Endothelial cell of umbilical vein (primary cell): ENCODE data around the gene CDC42. TPM values are rescaled to one million over a fixed set of nuclear protein-coding genes. Genes with fewer than 3 reads are reported as not detected.

Experiments
- BruUV-seq: library from RNA; stranded (reverse); fragments of 400-500 nt; replicated peaks from 2 replicates; lab custom pipeline; 2021; lab: Mats Ljungman, UMichigan
- CTCF ChIA-PET: fragments of 300-600, 350-600 bp; sonication (Branson Sonifier 250); formaldehyde crosslinking; loops from one replicate; lab custom pipeline; 2021; ENCODE audit warnings: antibody characterized with exemption, inconsistent platforms; lab: Charles Lee
- POLR2A ChIA-PET: fragments of 300-600, 350-600 bp; sonication (Branson Sonifier 250); formaldehyde crosslinking; loops from one replicate; lab custom pipeline; 2021; ENCODE audit warnings: antibody characterized with exemption, inconsistent platforms; lab: Charles Lee
- DNase-seq: peaks from one replicate; pipeline ENCODE4 v3.0.0-alpha.2; 2011; ENCODE audit warnings: low read depth, low spot score
- FAIRE-seq: peaks from 2 replicates; lab custom pipeline; 2011; peaks lifted over from hg19 to GRCh38; lab: Jason Lieb, UNC
- H2AFZ ChIP-seq: 2 replicates; pipeline ENCODE4 v1.6.0; 2012; ENCODE audit warnings: low read depth, low read length, control low read depth, inconsistent platforms
- H3K27ac ChIP-seq: 2 replicates; pipeline ENCODE4 v1.5.1; 2011; ENCODE audit warnings: low read depth, mild to moderate bottlenecking, control low read depth, low read length, moderate library complexity; ENCODE audit not compliant: insufficient read depth
- H3K27me3 ChIP-seq, 2 experiments: 2 replicates each; pipeline versions ENCODE4 v1.6.0 to v1.6.1; 2011; ENCODE audit warnings: low read length in 2 of 2, mixed read lengths in 1 of 2; ENCODE audit not compliant: control insufficient read depth in 2 of 2, insufficient read depth in 2 of 2
- H3K36me3 ChIP-seq, 2 experiments: 2 replicates in 1 of 2; 3 replicates in 1 of 2; pipeline ENCODE4 v1.5.1; 2011; ENCODE audit warnings: low read length in 2 of 2, mild to moderate bottlenecking in 1 of 2, moderate library complexity in 1 of 2; ENCODE audit not compliant: control insufficient read depth in 2 of 2, insufficient read depth in 2 of 2; ENCODE audit errors: extremely low read depth in 1 of 2
- H3K4me1 ChIP-seq: 3 replicates; pipeline ENCODE4 v1.5.1; 2011; ENCODE audit warnings: mild to moderate bottlenecking, low read length; ENCODE audit not compliant: control insufficient read depth, insufficient read depth; ENCODE audit errors: extremely low read depth
- H3K4me2 ChIP-seq: 2 replicates; pipeline ENCODE4 v1.6.1; 2011; ENCODE audit warnings: low read length, control low read depth, mixed read lengths; ENCODE audit not compliant: insufficient read depth
- H3K4me3 ChIP-seq, 3 experiments: fragments of 200-600 bp in 1 of 3; sonication (generic), shearing (Covaris generic) in 1 of 3; replicated peaks in 1 of 3; 2 replicates each; pipeline ENCODE4 v1.5.1; 2011 to 2016; ENCODE audit warnings: control low read depth in 3 of 3, low read length in 3 of 3, mild to moderate bottlenecking in 2 of 3, inconsistent platforms in 1 of 3, low read depth in 1 of 3, moderate library complexity in 1 of 3; ENCODE audit not compliant: insufficient read depth in 1 of 3
- H3K79me2 ChIP-seq: 2 replicates; pipeline ENCODE4 v1.6.0; 2012; ENCODE audit warnings: low read length, inconsistent platforms; ENCODE audit not compliant: control insufficient read depth, insufficient read depth
- H3K9ac ChIP-seq: replicated peaks from 2 replicates; pipeline ENCODE3; 2011; ENCODE audit warnings: low read length, control low read depth; ENCODE audit not compliant: insufficient read depth; ENCODE audit errors: extremely low read depth
- H3K9me1 ChIP-seq: replicated peaks from 3 replicates; pipeline ENCODE4 v1.6.0; 2011; ENCODE audit warnings: mild to moderate bottlenecking, low read length; ENCODE audit not compliant: control insufficient read depth, insufficient read depth; ENCODE audit errors: extremely low read depth
- H3K9me3 ChIP-seq: replicated peaks from 2 replicates; pipeline ENCODE4 v1.5.1; 2012; ENCODE audit warnings: low read length, inconsistent platforms; ENCODE audit not compliant: control insufficient read depth, insufficient read depth
- H4K20me1 ChIP-seq: replicated peaks from 2 replicates; pipeline ENCODE3; 2011; ENCODE audit warnings: mild to moderate bottlenecking, low read length; ENCODE audit not compliant: control insufficient read depth, insufficient read depth; ENCODE audit errors: extremely low read depth
- CTCF ChIP-seq, 2 donors: IDR thresholded peaks; 1 replicate in 1 of 2; 2 replicates in 1 of 2; pipeline ENCODE4 v1.5.1; 2011; ENCODE audit warnings: low read length in 2 of 2, mild to moderate bottlenecking in 2 of 2, moderate library complexity in 2 of 2, control low read depth in 1 of 2, inconsistent platforms in 1 of 2, low read depth in 1 of 2; ENCODE audit not compliant: insufficient read depth in 1 of 2; ENCODE audit errors: extremely low read depth in 1 of 2
- EZH2 ChIP-seq: IDR thresholded peaks from 2 replicates; pipeline ENCODE4 v1.6.1; 2012; ENCODE audit warnings: borderline replicate concordance, low read depth, mild to moderate bottlenecking, moderate library complexity, low read length, inconsistent platforms; ENCODE audit not compliant: severe bottlenecking
- FOS ChIP-seq: IDR thresholded peaks from 2 replicates; pipeline ENCODE4 v1.6.1; 2011; ENCODE audit warnings: mild to moderate bottlenecking, low read length, moderate library complexity, borderline replicate concordance; ENCODE audit not compliant: insufficient read depth
- GATA2 ChIP-seq: IDR thresholded peaks from 2 replicates; pipeline ENCODE4 v1.7.0; 2011; ENCODE audit warnings: low read depth, mild to moderate bottlenecking, moderate library complexity, mixed read lengths, low read length; ENCODE audit not compliant: insufficient read length, insufficient read depth
- JUN ChIP-seq: IDR thresholded peaks from 2 replicates; pipeline ENCODE4 v1.6.1; 2011; ENCODE audit warnings: borderline replicate concordance, low read depth; ENCODE audit not compliant: insufficient read length, insufficient read depth
- MAX ChIP-seq: IDR thresholded peaks from 2 replicates; pipeline ENCODE4 v1.6.1; 2011; ENCODE audit not compliant: insufficient read depth, insufficient read length
- MYC ChIP-seq: IDR thresholded peaks from one replicate; pipeline ENCODE4 v1.6.1; 2011; ENCODE audit warnings: mild to moderate bottlenecking, low read depth, low read length
- POLR2A ChIP-seq: IDR thresholded peaks from 2 replicates; pipeline ENCODE4 v1.6.1; 2012; ENCODE audit warnings: low read depth, mild to moderate bottlenecking, control low read depth, low read length
- POLR2AphosphoS5 ChIP-seq: IDR thresholded peaks from 2 replicates; pipeline ENCODE4 v1.6.1; 2012; ENCODE audit warnings: low read depth, mild to moderate bottlenecking, control low read depth, low read length, moderate library complexity; ENCODE audit not compliant: insufficient read depth
- dilution Hi-C: fragments of 300-500 bp; cut with MboI; formaldehyde crosslinking; loops from one replicate; pipeline ENCODE4 v1.15.0; 2019; ENCODE audit warnings: low sequenced_read_pairs; ENCODE audit not compliant: extremely low pct_ligation_motif_present
- intact Hi-C: fragments of 100-400 bp; cut with micrococcal nuclease; formaldehyde crosslinking; loops from one replicate; pipeline ENCODE4 v1.10.0; 2022
- polyA plus RNA-seq, 4 experiments: library from polyadenylated mRNA; depleted of rRNA in 3 of 4; stranded (reverse) in 3 of 4; unstranded in 1 of 4; fragments of >200 nt; gene quantifications; 2 replicates each; pipeline versions ENCODE4 v1.2.1 to v1.2.3, GENCODE V29; 2011 to 2012; ENCODE audit warnings: missing spikeins in 1 of 4
- total RNA-seq: library from RNA; stranded (reverse); gene quantifications from 2 replicates; pipeline ENCODE4 v1.2.3, GENCODE V29; 2021

CDC42 gene
- total and polyA plus RNA-seq, 2 donors (not counting 3 experiments of a cell fraction or from before 2014, with no cell fraction given), result 199 to 381 TPM

GRCh38 chr1:22133247-22133930 lies 80.9 kb downstream of the CDC42 start:
- no TSS peak for BruUV-seq
- intact Hi-C loops (loop anchor here (2.0 kb wide), 1 partner anchor 141 kb away; no protein-coding TSS in a partner anchor), dilution Hi-C loops (no loop called here)
- Histone ChIP-seq H3K36me3 (no peaks in the 10 kb centered on the region), H3K4me1 (peaks cover 8% of the 10 kb centered on the region), H4K20me1 (no peaks in the 10 kb centered on the region), H2AFZ (no peak overlapping the region), H3K4me2 (no peak overlapping the region), H3K4me3 (no peak overlapping the region), H3K9me1 (no peaks in the 10 kb centered on the region), H3K9ac (no peak overlapping the region), H3K27me3 (peaks cover 0 to 2% of the 10 kb centered on the region in 2 experiments), H3K27ac (no peak overlapping the region), H3K79me2 (no peaks in the 10 kb centered on the region), H3K9me3 (no peaks in the 10 kb centered on the region)
- FAIRE-seq (no peak), DNase-seq (no peak)
- ChIA-PET POLR2A (no interaction called here), CTCF (interaction anchor here (1.2 to 5.2 kb wide), 5 partner anchors 9 to 283 kb away, joined by 4 to 54 read pairs (median 6); partner anchors contain the start of gene WNT4)
- no peak for TF ChIP-seq MYC
- TF ChIP-seq EZH2, result no peak
- no peak for TF ChIP-seq POLR2AphosphoS5
- TF ChIP-seq MAX, result no peak

GRCh38 chr1:22133931-22134324 lies 81.4 kb downstream of the CDC42 start:
- TF ChIP-seq POLR2AphosphoS5, result no peak
- no peak for TF ChIP-seq GATA2
- TF ChIP-seq MYC, result no peak
- TF ChIP-seq MAX, result no peak
- no peak for TF ChIP-seq FOS
- TF ChIP-seq CTCF (IDR thresholded peaks at IDR 0.05; ENCODE audit: extremely low read depth in 1 of 2, insufficient read depth in 1 of 2, low read depth in 1 of 2, low read length in 2 of 2), result no peak
- TF ChIP-seq EZH2, result no peak
- no peak for TF ChIP-seq POLR2A
- no peak for TF ChIP-seq JUN
- intact Hi-C loops, result loop anchor here (2.0 kb wide), 1 partner anchor 141 kb away; no protein-coding TSS in a partner anchor
- H3K4me1 ChIP-seq, result peaks cover 7% of the 10 kb centered on the region
- H3K27ac ChIP-seq, result no peak overlapping the region
- H4K20me1 ChIP-seq, result no peaks in the 10 kb centered on the region
- no peak for FAIRE-seq
- H3K4me2 ChIP-seq, result no peak overlapping the region
- no peaks in the 10 kb centered on the region for H3K9me1 ChIP-seq
- no peaks in the 10 kb centered on the region for H3K9me3 ChIP-seq
- H3K79me2 ChIP-seq, result no peaks in the 10 kb centered on the region
- POLR2A ChIA-PET, result no interaction called here
- dilution Hi-C loops, result no loop called here
- H3K9ac ChIP-seq, result no peak overlapping the region
- peaks cover 0 to 3% of the 10 kb centered on the region in 2 experiments for H3K27me3 ChIP-seq
- CTCF ChIA-PET, result interaction anchor here (1.2 to 5.2 kb wide), 3 partner anchors 8 to 282 kb away, joined by 4 to 54 read pairs (median 38); partner anchors contain the start of gene WNT4
- no peaks in the 10 kb centered on the region for H3K36me3 ChIP-seq
- H2AFZ ChIP-seq, result no peak overlapping the region
- H3K4me3 ChIP-seq, result no peak overlapping the region
- no TSS peak for BruUV-seq
- no peak for DNase-seq
